Activated T-cell treated with anti-CD3 and anti-CD28 coated beads, Interleukin-2, amount 50 U/mL, for 24 hours (primary cell): ENCODE data around the gene TIMM13.

Experiments
- DNase-seq: peaks from one replicate; pipeline ENCODE4 v3.0.0-alpha.2; 2020
- H3K27ac Mint-ChIP-seq: 2 replicates; pipeline ENCODE4 v1.8.0; 2020; ENCODE audit warnings: mild to moderate bottlenecking, mixed read lengths
- H3K27me3 Mint-ChIP-seq: 2 replicates; pipeline ENCODE4 v1.8.0; 2020; ENCODE audit warnings: mixed read lengths
- H3K36me3 Mint-ChIP-seq: 2 replicates; pipeline ENCODE4 v1.8.0; 2020; ENCODE audit warnings: low read depth, mixed read lengths
- H3K4me1 Mint-ChIP-seq: 2 replicates; pipeline ENCODE4 v1.8.0; 2020; ENCODE audit warnings: low read depth, mixed read lengths
- H3K4me3 Mint-ChIP-seq: 2 replicates; pipeline ENCODE4 v1.8.0; 2020; ENCODE audit warnings: mild to moderate bottlenecking, moderate library complexity, mixed read lengths
- H3K9me3 Mint-ChIP-seq: 2 replicates; pipeline ENCODE4 v1.8.0; 2020; ENCODE audit warnings: mixed read lengths

The TIMM13 gene

DNA sequence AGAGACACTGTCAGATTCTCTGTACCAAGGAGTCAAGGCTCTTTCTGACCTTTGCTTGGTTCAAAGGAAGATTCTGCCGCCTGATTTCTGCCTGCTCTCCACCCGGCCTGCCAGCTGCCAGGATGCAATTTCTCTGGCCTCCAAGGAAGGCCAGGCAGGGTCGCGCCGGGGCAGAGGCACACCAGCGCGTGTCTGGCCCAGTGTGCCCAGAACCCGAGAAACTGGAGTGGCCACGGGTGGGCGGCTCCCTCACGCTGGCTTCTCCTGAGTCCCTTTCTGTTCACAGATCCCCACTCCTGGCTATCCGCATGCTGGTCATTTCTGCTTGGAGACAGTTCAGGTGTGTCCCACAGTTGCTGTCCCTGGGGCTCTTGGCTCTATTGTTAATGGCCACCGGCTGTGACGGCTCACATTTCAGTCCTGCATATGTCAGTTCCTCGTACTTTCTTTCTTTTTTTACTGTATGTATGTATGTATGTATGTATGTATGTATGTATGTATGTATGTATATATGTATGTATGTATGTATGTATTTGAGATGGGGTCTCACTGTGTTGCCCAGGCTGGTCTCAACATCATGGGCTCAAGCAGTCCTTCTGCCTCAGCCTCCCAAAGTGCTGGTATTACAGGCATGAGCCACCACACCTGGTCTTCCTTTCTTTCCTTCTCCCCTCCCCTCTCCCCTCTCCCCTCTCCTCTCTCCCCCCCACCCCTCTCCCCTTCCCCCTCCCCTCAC, 50.4 kb downstream of the TIMM13 start:
- DNase-seq, result no peak
- Mint-ChIP-seq H3K4me3 (no peak overlapping the region), H3K36me3 (no peaks in the 10 kb centered on the region), H3K27ac (no peak overlapping the region), H3K9me3 (peaks cover 9% of the 10 kb centered on the region), H3K27me3 (peaks cover 2% of the 10 kb centered on the region), H3K4me1 (no peaks in the 10 kb centered on the region)
